Measurements from ENCODE around the gene BNIP3. TPM values are rescaled to one million over a fixed set of nuclear protein-coding genes. Genes with fewer than 3 reads are reported as not detected.
A peak's percentile ranks its signal among the peaks of the same experiment; 100 is the strongest.

The BNIP3 gene
- total and polyA plus RNA-seq, 2 of the 13 experiments (the other 11 are each of a cell fraction or from before 2014, with no cell fraction given) = 73.7 to 223 TPM

DNA sequence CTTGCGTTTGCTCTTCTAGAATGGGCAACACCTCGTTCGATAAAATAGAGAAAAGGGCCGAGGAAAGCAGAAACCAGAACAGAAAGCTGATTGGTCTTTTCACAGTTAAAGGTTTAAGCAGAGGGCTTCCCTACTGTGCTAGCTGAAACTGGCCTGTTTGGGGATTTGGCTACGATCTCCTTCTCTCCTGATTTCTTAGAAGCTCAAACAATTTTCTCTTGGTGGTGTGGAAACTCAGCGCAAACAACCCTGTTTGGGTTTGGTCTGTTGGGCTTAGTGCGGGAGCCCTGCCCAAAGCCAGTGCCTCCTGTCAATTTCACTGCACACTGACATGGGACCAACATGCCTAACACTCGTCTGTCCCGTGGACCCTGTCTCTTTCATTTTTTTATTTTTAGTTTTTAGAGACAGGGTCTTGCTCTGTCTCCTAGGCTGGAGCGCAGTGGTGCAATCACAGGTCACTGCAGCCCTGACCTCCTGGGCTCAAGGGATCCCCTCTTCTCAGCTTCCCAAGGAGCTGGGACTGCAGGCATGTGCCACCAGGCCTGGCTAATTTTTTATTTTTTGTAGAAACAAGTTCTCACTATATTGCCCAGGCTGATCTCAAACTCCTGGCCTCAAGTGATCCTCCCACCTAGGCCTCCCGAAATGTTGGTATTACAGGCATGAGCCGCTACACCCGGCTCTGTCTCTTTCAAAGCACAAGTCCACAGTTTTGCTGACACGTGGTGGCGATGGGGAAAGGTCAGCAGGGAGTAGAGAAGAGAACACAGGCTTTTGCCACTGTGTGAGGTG lies 16.5 kb upstream of the BNIP3 start:
- H3K9me3 ChIP-seq (ENCODE audit: low read length) = no peaks in the 10 kb centered on the region
- peak; percentile 47 for DNase-seq (ENCODE audit: low spot score)
- FAIRE-seq = no peak
- peak overlapping the region; percentile 52 for H3K9ac ChIP-seq (ENCODE audit: insufficient read depth, low read depth, low read length)
- peak overlapping the region; percentile 42 to 53 (median 47) for H3K4me3 ChIP-seq (replicated peaks in 1 of 3; ENCODE audit: insufficient read depth in 1 of 3, low read depth in 2 of 3, low read length in 3 of 3)
- WGBS (ENCODE audit: low lambda C conversion rate) = 2% methylated on average over 15 of the region's 15 CpGs
- H3K4me1 ChIP-seq (ENCODE audit: insufficient read depth, low read length) = peaks cover 89% of the 10 kb centered on the region
- no peak overlapping the region for H2AFZ ChIP-seq (ENCODE audit: low read length)
- ChIA-PET POLR2A (interaction anchor here (0.8 to 4.7 kb wide), 5 partner anchors 14 to 106 kb away, joined by 3 to 49 read pairs (median 3); partner anchors contain the start of gene BNIP3), CTCF (ENCODE audit: low intra/inter-chr PET ratio, low total read pairs) (no interaction called here)
- peak; percentile 44 for ATAC-seq
- intact Hi-C loops (cut with micrococcal nuclease; ENCODE audit: unreplicated experiment) (no loop called here), in situ Hi-C loops (cut with HindIII; ENCODE audit: extremely low pct_ligation_motif_present, low pct_unique_long_range_greater_than_20kb) (no loop called here)
- no TSS peak for BruUV-seq (replicated peaks)
- H4K20me1 ChIP-seq (ENCODE audit: insufficient read depth, low read length) = no peaks in the 10 kb centered on the region
- H3K4me2 ChIP-seq (ENCODE audit: low read depth, low read length) = peak overlapping the region; percentile 79
- 0 out of 5 replicates have a peak, but pooled peaks cover 0 to 2% of the 10 kb centered on the region in 2 experiments for H3K27me3 ChIP-seq (ENCODE audit: control insufficient read depth in 1 of 2, insufficient read depth in 2 of 2, low read length in 2 of 2)
- H3K27ac ChIP-seq (ENCODE audit: extremely low read length, insufficient read depth, low read length) = peak overlapping the region; percentile 81
- H3K79me2 ChIP-seq (ENCODE audit: insufficient read depth, low read length) = no peaks in the 10 kb centered on the region
- no peaks in the 10 kb centered on the region for H3K36me3 ChIP-seq (replicated peaks in 1 of 2; ENCODE audit: control insufficient read depth in 1 of 2, insufficient read depth in 2 of 2, low read length in 2 of 2)
- no peak for TF ChIP-seq GABPA (IDR thresholded peaks at IDR 0.05; ENCODE audit: low read depth, low read length)
- TF ChIP-seq GABPA (CRISPR knock-in tag; IDR thresholded peaks at IDR 0.05; ENCODE audit: low read depth) = no peak
- TF ChIP-seq KDM1A (CRISPR knock-in tag; IDR thresholded peaks at IDR 0.05) = 0 out of 2 replicates have a peak, but pooled peaks have one; percentile 37
- no peak for TF ChIP-seq ZNF280B (CRISPR knock-in tag; IDR thresholded peaks at IDR 0.05; ENCODE audit: borderline replicate concordance)
- TF ChIP-seq SIX4 (CRISPR knock-in tag; IDR thresholded peaks at IDR 0.05) = no peak
- no peak for TF ChIP-seq ZKSCAN8 (CRISPR knock-in tag; IDR thresholded peaks at IDR 0.05; ENCODE audit: borderline replicate concordance)
- TF ChIP-seq, protein P1, sequence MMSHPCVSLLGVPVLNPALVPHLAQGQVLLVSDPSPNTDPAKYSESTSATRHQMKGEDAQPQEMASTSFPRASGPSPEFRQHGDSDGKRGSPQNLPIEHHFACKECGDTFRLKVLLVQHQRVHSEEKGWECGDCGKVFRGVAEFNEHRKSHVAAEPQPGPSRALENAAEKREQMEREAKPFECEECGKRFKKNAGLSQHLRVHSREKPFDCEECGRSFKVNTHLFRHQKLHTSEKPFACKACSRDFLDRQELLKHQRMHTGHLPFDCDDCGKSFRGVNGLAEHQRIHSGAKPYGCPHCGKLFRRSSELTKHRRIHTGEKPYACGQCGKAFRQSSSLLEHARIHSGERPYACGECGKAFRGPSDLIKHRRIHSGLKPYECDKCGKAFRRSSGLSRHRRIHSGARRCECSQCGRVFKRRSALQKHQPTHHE (CRISPR knock-in tag; IDR thresholded peaks at IDR 0.05; ENCODE audit: borderline replicate concordance) = peak; percentile 57; the same call in 1 of the 2 replicates
- TF ChIP-seq POLR2AphosphoS5 (IDR thresholded peaks at IDR 0.05; ENCODE audit: low read depth, low read length) = 0 out of 2 replicates have a peak, but pooled peaks have one; percentile 20
- TF ChIP-seq, protein P2, sequence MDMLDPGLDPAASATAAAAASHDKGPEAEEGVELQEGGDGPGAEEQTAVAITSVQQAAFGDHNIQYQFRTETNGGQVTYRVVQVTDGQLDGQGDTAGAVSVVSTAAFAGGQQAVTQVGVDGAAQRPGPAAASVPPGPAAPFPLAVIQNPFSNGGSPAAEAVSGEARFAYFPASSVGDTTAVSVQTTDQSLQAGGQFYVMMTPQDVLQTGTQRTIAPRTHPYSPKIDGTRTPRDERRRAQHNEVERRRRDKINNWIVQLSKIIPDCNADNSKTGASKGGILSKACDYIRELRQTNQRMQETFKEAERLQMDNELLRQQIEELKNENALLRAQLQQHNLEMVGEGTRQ (IDR thresholded peaks at IDR 0.05; ENCODE audit: low read depth, low read length) = no peak
- TF ChIP-seq, protein P2 (CRISPR knock-in tag; IDR thresholded peaks at IDR 0.05; ENCODE audit: borderline replicate concordance) = peak; percentile 28; the same call in 1 of the 2 replicates
- peak; percentile 35; the same call in 1 of the 2 replicates for TF ChIP-seq FOXA3 (CRISPR knock-in tag; IDR thresholded peaks at IDR 0.05)
- TF ChIP-seq CBX1 (IDR thresholded peaks at IDR 0.05; ENCODE audit: low read depth) = no peak
- no peak for TF ChIP-seq ZNF768 (CRISPR knock-in tag; IDR thresholded peaks at IDR 0.05)
- peak; percentile 11; the same call in 1 of the 2 replicates for TF ChIP-seq ZNF556 (CRISPR knock-in tag; IDR thresholded peaks at IDR 0.05; ENCODE audit: borderline replicate concordance)
- TF ChIP-seq ZNF274 (CRISPR knock-in tag; IDR thresholded peaks at IDR 0.05) = peak; percentile 59; the same call in 1 of the 2 replicates
- TF ChIP-seq ZNF598 (CRISPR knock-in tag; IDR thresholded peaks at IDR 0.05; ENCODE audit: borderline replicate concordance) = no peak
- TF ChIP-seq ZNF550 (CRISPR knock-in tag; IDR thresholded peaks at IDR 0.05; ENCODE audit: borderline replicate concordance) = no peak
- no peak for TF ChIP-seq ZBTB38 (CRISPR knock-in tag; IDR thresholded peaks at IDR 0.05)
- 0 out of 2 replicates have a peak, but pooled peaks have one; percentile 4 for TF ChIP-seq ZFP41 (CRISPR knock-in tag; IDR thresholded peaks at IDR 0.05; ENCODE audit: borderline replicate concordance)
- peak; percentile 48 for TF ChIP-seq HMG20A (CRISPR knock-in tag; IDR thresholded peaks at IDR 0.05; ENCODE audit: borderline replicate concordance)

Measured in HepG2 (cell line).